Coronary artery (tissue), 2 donors: ENCODE data around the gene SH2D3C.

Experiments
- DNase-seq: peaks from one replicate; pipeline ENCODE4 v3.0.0-alpha.2; 2017; ENCODE audit warnings: low spot score
- H3K27ac ChIP-seq, 2 donors: fragments of 200-600 bp; sonication (generic); one replicate each; pipeline ENCODE4 v1.5.1; 2016 to 2019
- H3K4me3 ChIP-seq: fragments of 200-600 bp; sonication (generic); 2 replicates; pipeline ENCODE4 v1.5.1; 2016; ENCODE audit warnings: mild to moderate bottlenecking, moderate library complexity
- CTCF ChIP-seq: fragments of 200-600 bp; sonication (generic); IDR thresholded peaks from one replicate; pipeline ENCODE4 v1.5.1; 2019; ENCODE audit warnings: antibody characterized with exemption

SH2D3C gene

DNA sequence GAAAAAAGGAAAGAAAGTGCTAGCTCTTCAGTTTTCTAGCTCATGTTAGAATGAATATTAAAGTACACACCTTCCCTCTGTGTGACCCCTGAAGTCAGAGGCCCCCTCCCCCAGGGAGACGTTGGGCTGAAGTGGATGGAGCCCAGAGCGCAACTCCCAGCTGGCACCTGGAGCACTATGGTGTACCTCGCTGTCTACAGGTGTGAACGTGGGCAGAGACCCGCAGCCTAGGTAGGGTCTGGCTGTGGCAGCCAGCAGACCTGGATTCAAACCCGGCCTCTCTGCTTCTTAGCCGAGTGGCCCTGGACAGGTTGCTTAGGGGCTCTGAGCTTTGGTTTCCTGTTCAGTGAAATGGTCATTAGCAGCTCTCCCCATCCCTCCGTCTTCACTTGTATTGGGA is 49.7 kb downstream of the SH2D3C start:
- TF ChIP-seq CTCF = no peak

GRCh38 chr9:127726871-127727270 is 51.6 kb downstream of the SH2D3C start:
- no peak for DNase-seq
- Histone ChIP-seq H3K4me3 (no peak overlapping the region), H3K27ac (no peak overlapping the region)
- TF ChIP-seq CTCF = no peak

More for the DNA sequence above, 49.7 kb downstream of the SH2D3C start:
- H3K27ac ChIP-seq = no peak overlapping the region
- no peak overlapping the region for H3K4me3 ChIP-seq
- DNase-seq = no peak

- TF ChIP-seq CTCF = no peak
- Histone ChIP-seq H3K4me3 (no peak overlapping the region), H3K27ac (no peak overlapping the region)
- no peak for DNase-seq
These were observed 54.5 kb downstream of the SH2D3C start for GRCh38 chr9:127724012-127724411.

DNA sequence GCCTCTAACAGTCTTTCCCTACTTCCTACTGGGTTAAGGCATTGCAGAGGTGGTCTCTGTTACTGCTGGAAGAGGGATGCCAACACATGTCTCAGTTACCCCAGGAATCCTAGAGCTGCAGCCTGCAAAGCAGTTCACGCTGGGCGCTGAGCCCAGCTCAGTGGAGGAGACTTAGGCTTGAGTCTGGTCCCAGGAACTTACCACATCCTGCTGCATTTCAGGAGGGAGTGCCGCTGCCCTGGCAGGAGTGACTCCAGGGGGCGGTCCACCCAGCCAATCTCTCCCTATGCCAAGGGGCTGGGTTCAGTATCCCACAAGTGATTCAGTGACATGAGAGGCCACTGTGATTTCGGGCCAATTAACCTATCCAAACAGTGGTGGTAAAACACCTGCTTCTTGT is 55.0 kb downstream of the SH2D3C start:
- TF ChIP-seq CTCF = no peak
- DNase-seq = no peak
- H3K4me3 ChIP-seq = no peak overlapping the region
- no peak overlapping the region for H3K27ac ChIP-seq

DNA sequence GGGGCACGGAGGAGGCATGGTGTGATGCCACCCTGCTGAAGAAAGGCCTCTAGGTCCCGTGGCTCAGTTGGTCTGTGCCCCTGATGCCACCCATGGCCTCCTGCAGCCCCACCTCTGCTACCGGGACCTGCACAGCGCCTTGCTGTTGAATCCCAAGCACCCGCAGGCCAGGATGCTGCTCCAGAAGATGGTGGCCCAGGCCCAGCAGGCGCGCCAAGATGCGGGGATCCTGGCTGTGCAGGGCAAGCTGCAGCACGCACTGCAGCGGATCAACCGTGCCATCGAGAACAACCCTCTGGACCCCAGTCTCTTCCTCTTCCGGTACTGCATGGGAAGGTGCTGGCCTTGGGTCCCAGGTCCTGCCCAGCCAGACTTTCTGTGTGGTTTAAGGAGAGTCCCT is 55.5 kb downstream of the SH2D3C start:
- no peak overlapping the region for H3K27ac ChIP-seq
- no peak overlapping the region for H3K4me3 ChIP-seq
- TF ChIP-seq CTCF = no peak
- no peak for DNase-seq

GRCh38 chr9:127722055-127722745 is 56.3 kb downstream of the SH2D3C start:
- Histone ChIP-seq H3K27ac (no peak overlapping the region), H3K4me3 (no peak overlapping the region)
- no peak for TF ChIP-seq CTCF
- no peak for DNase-seq

- no peak overlapping the region for H3K4me3 ChIP-seq
- TF ChIP-seq CTCF = no peak
- no peak for DNase-seq
- no peak overlapping the region for H3K27ac ChIP-seq
These were observed 57.1 kb downstream of the SH2D3C start for GRCh38 chr9:127721391-127721821.
